ENCODE data around the gene VEGFB. TPM values are rescaled to one million over a fixed set of nuclear protein-coding genes. Genes with fewer than 3 reads are reported as not detected.
A peak's percentile ranks its signal among the peaks of the same experiment; 100 is the strongest.

VEGFB gene
- total and polyA plus RNA-seq, 7 donors: 23.4 to 117 (median 94.9) TPM

- H3K4me3 ChIP-seq: peak overlapping the region; percentile 66 to 88 (median 80)
- H3K9me3 ChIP-seq: no peaks in the 10 kb centered on the region
- 1% methylated on average over 80 of the region's 80 CpGs for WGBS, 2 donors
- peak overlapping the region; percentile 88 to 93 (median 91) for H3K27ac ChIP-seq
- H3K36me3 ChIP-seq: peaks cover 0 to 31% (median 2%) of the 10 kb centered on the region in 4 donors
- no peak for DNase-seq
- H3K4me1 ChIP-seq: peaks cover 0 to 53% (median 36%) of the 10 kb centered on the region in 4 donors
- TF ChIP-seq EP300 (IDR thresholded peaks at IDR 0.05) (no peak), CTCF (IDR thresholded peaks at IDR 0.05) (no peak), POLR2AphosphoS5 (IDR thresholded peaks at IDR 0.05) (peak in 3 of 4 donors; percentile 15 to 64 (median 58)), POLR2A (IDR thresholded peaks at IDR 0.05) (no peak)
- no peaks in the 10 kb centered on the region for H3K27me3 ChIP-seq
- intact Hi-C loops (cut with DNase I): no loop called here
These were observed 429 bp downstream of the VEGFB start for GRCh38 chr11:64234647-64235379.

GRCh38 chr11:64235437-64236161 is 1.2 kb downstream of the VEGFB start:
- peaks cover 0 to 57% (median 41%) of the 10 kb centered on the region in 4 donors for H3K4me1 ChIP-seq
- intact Hi-C loops (cut with DNase I): no loop called here
- 72 to 88% methylated on average over 12 of the region's 12 CpGs for WGBS, 2 donors
- H3K27ac ChIP-seq: peak overlapping the region; percentile 88 to 93 (median 91)
- TF ChIP-seq CTCF (IDR thresholded peaks at IDR 0.05) (no peak), EP300 (IDR thresholded peaks at IDR 0.05) (no peak), POLR2A (IDR thresholded peaks at IDR 0.05) (no peak), POLR2AphosphoS5 (IDR thresholded peaks at IDR 0.05) (no peak)
- no peaks in the 10 kb centered on the region for H3K9me3 ChIP-seq
- peaks cover 0 to 31% (median 2%) of the 10 kb centered on the region in 4 donors for H3K36me3 ChIP-seq
- peak overlapping the region; percentile 66 to 88 (median 80) for H3K4me3 ChIP-seq
- H3K27me3 ChIP-seq: no peaks in the 10 kb centered on the region
- DNase-seq: no peak

GRCh38 chr11:64237484-64237951 is 3.1 kb downstream of the VEGFB start:
- peaks cover 0 to 47% (median 41%) of the 10 kb centered on the region in 4 donors for H3K4me1 ChIP-seq
- intact Hi-C loops (cut with DNase I): no loop called here
- H3K9me3 ChIP-seq: no peaks in the 10 kb centered on the region
- 22 to 66% methylated on average over 12 of the region's 12 CpGs for WGBS, 2 donors
- no peak overlapping the region for H3K4me3 ChIP-seq
- DNase-seq: no peak
- H3K27me3 ChIP-seq: no peaks in the 10 kb centered on the region
- H3K27ac ChIP-seq: no peak overlapping the region
- peak in 1 of 2 donors; percentile 10 for TF ChIP-seq POLR2A (IDR thresholded peaks at IDR 0.05)
- TF ChIP-seq POLR2AphosphoS5 (IDR thresholded peaks at IDR 0.05): no peak
- peaks cover 0 to 31% (median 2%) of the 10 kb centered on the region in 4 donors for H3K36me3 ChIP-seq

- Histone ChIP-seq H3K4me1 (peaks cover 0 to 50% (median 45%) of the 10 kb centered on the region in 4 donors), H3K27me3 (no peaks in the 10 kb centered on the region), H3K36me3 (peaks cover 0 to 32% (median 2%) of the 10 kb centered on the region in 4 donors), H3K27ac (no peak overlapping the region), H3K9me3 (no peaks in the 10 kb centered on the region), H3K4me3 (no peak overlapping the region)
- TF ChIP-seq POLR2A (IDR thresholded peaks at IDR 0.05) (no peak), CTCF (IDR thresholded peaks at IDR 0.05) (no peak), POLR2AphosphoS5 (IDR thresholded peaks at IDR 0.05) (no peak)
- 36 to 80% methylated on average over 9 of the region's 9 CpGs for WGBS, 2 donors
- no peak for DNase-seq
- intact Hi-C loops (cut with DNase I): no loop called here
These were observed 3.7 kb downstream of the VEGFB start for GRCh38 chr11:64238076-64238475.

GRCh38 chr11:64238999-64239398 is 4.6 kb downstream of the VEGFB start:
- Histone ChIP-seq H3K4me3 (no peak overlapping the region), H3K4me1 (peaks cover 0 to 49% (median 38%) of the 10 kb centered on the region in 4 donors), H3K36me3 (peaks cover 0 to 40% (median 4%) of the 10 kb centered on the region in 4 donors), H3K27ac (peak overlapping the region in 3 of 4 donors; percentile 96 to 99 (median 99)), H3K27me3 (no peaks in the 10 kb centered on the region), H3K9me3 (no peaks in the 10 kb centered on the region)
- intact Hi-C loops (cut with DNase I): no loop called here
- WGBS, 2 donors: 81 to 83% methylated on average over 5 of the region's 5 CpGs
- TF ChIP-seq POLR2AphosphoS5 (IDR thresholded peaks at IDR 0.05): no peak
- no peak for TF ChIP-seq CTCF (IDR thresholded peaks at IDR 0.05)
- TF ChIP-seq POLR2A (IDR thresholded peaks at IDR 0.05): no peak
- TF ChIP-seq EP300 (IDR thresholded peaks at IDR 0.05): no peak
- DNase-seq: no peak

Measured in sigmoid colon (tissue), 7 donors.